D341Med (cell line): ENCODE data around the gene ITGB8.
"Not testable (repeated sequence)": the region's sequence is repeated elsewhere in the genome, so short reads cannot be mapped to it uniquely, and the experiment has no call there.

Experiments
- DNase-seq: peaks from one replicate; pipeline ENCODE4 v3.0.0; 2012; ENCODE audit warnings: low spot score

Gene ITGB8

GRCh38 chr7:20383351-20383750 lies 52.7 kb downstream of the ITGB8 start:
- no peak for DNase-seq

GRCh38 chr7:20385126-20385525 lies 54.4 kb downstream of the ITGB8 start:
- DNase-seq, result no peak

- DNase-seq, result no peak
These were observed 57.4 kb downstream of the ITGB8 start for GRCh38 chr7:20388084-20388483.

GRCh38 chr7:20389192-20389591 lies 58.5 kb downstream of the ITGB8 start:
- DNase-seq, result not testable (repeated sequence)

- DNase-seq, result no peak
These were observed 62.4 kb downstream of the ITGB8 start for GRCh38 chr7:20393021-20393610.

- DNase-seq, result no peak
These were observed 62.9 kb downstream of the ITGB8 start for GRCh38 chr7:20393616-20394015.

- DNase-seq, result no peak
These were observed 63.6 kb downstream of the ITGB8 start for GRCh38 chr7:20394284-20394683.

GRCh38 chr7:20395104-20395503 lies 64.4 kb downstream of the ITGB8 start:
- no peak for DNase-seq

GRCh38 chr7:20395511-20395910 lies 64.8 kb downstream of the ITGB8 start:
- DNase-seq, result no peak

GRCh38 chr7:20399521-20399920 lies 68.8 kb downstream of the ITGB8 start:
- DNase-seq, result no peak

- no peak for DNase-seq
These were observed 71.4 kb downstream of the ITGB8 start for GRCh38 chr7:20401861-20402746.

- no peak for DNase-seq
These were observed 72.1 kb downstream of the ITGB8 start for GRCh38 chr7:20402747-20403230.

- peak; percentile 53 for DNase-seq
These were observed 72.6 kb downstream of the ITGB8 start for GRCh38 chr7:20403331-20403730.

GRCh38 chr7:20404320-20404719 lies 73.6 kb downstream of the ITGB8 start:
- no peak for DNase-seq

GRCh38 chr7:20407585-20408466 lies 77.1 kb downstream of the ITGB8 start:
- DNase-seq, result peak; percentile 70

GRCh38 chr7:20408467-20408826 lies 77.7 kb downstream of the ITGB8 start:
- no peak for DNase-seq

GRCh38 chr7:20409961-20410360 lies 79.3 kb downstream of the ITGB8 start:
- no peak for DNase-seq

- DNase-seq, result no peak
These were observed 80.7 kb downstream of the ITGB8 start for GRCh38 chr7:20411372-20411771.

- no peak for DNase-seq
These were observed 81.3 kb downstream of the ITGB8 start for GRCh38 chr7:20412032-20412431.

- no peak for DNase-seq
These were observed 86.6 kb downstream of the ITGB8 start for GRCh38 chr7:20417260-20417659.

- DNase-seq, result no peak
These were observed 87.1 kb downstream of the ITGB8 start for GRCh38 chr7:20417675-20418382.

- DNase-seq, result no peak
These were observed 93.8 kb downstream of the ITGB8 start for GRCh38 chr7:20424500-20424899.
